ENCODE results near the gene PDE4D.
"Not testable (repeated sequence)": the region's sequence is repeated elsewhere in the genome, so short reads cannot be mapped to it uniquely, and the experiment has no call there.

PDE4D gene

DNA sequence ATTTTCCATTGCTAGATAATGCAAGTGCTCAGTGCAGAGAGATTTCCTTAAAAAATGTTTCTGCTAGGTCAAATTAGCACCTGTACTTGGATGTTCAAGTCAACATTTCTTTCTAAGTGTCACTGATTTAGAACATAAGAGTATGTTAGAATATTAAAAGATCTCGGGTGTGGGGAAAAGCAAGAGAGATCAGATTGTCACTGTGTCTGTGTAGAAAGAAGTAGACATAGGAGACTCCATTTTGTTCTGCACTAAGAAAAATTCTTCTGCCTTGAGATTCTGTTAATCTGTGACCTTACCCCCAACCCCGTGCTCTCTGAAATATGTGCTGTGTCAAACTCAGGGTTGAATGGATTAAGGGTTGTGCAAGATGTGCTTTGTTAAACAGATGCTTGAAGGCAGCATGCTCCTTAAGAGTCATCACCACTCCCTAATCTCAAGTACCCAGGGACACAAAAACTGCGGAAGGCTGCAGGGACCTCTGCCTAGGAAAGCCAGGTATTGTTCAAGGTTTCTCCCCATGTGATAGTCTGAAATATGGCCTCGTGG is 429.8 kb downstream of the PDE4D start:
- DNase-seq (ENCODE audit: low spot score): not testable (repeated sequence)

DNA sequence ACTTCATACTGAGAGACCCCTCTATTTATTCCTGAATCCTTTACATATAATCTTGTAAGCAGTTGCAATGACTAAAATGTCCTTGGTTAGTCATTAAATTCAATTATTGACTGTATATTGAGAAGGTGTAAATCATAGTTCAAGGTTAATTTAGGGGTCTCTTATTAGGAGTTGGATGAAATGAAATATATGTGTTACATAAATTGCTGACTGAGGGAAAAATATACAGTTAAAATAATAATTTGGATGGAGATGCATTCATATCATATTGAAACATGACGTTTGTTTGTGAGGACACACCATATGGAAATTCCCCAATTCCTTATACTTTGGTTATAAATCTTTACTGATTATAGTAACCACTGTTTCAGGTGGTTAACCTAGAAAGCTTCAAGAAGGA is 430.6 kb downstream of the PDE4D start:
- DNase-seq (ENCODE audit: low spot score): no peak

DNA sequence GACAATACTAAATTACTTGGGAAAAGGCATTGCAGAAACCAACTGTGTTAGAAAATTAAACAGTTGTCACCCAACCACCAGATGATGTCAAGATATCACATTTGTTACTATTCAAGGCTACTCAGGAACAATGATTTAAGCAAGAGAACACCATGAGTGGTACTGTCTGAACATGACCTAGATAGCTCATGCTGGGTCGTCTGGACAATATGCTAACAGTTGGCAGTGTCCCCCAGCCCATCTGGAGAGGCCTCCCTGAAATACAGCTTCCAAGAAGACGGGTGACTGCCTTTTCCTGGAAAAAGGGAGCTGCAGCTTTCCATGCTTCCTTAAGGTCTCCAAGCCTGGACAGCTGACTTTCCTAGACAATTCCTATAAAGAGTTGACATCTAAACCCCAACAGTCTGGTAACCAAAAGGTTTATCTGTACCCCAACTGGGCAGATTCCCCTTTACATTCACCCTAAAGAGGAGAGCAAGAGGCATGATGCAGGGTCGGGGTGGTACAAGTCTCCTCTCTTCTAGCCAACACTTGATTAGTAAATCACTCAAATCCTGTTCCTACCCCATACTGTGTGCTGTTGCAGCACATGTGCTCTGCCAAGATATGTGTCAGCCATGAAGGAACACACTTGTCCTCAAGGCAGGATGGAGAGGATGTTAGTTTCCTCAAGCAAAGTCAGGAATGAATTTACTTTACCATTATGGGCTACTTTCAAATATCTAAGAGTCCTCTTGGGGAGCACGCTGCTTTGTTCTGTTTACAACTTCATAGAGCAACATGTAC is 433.0 kb downstream of the PDE4D start:
- no peak for DNase-seq (ENCODE audit: low spot score)

DNA sequence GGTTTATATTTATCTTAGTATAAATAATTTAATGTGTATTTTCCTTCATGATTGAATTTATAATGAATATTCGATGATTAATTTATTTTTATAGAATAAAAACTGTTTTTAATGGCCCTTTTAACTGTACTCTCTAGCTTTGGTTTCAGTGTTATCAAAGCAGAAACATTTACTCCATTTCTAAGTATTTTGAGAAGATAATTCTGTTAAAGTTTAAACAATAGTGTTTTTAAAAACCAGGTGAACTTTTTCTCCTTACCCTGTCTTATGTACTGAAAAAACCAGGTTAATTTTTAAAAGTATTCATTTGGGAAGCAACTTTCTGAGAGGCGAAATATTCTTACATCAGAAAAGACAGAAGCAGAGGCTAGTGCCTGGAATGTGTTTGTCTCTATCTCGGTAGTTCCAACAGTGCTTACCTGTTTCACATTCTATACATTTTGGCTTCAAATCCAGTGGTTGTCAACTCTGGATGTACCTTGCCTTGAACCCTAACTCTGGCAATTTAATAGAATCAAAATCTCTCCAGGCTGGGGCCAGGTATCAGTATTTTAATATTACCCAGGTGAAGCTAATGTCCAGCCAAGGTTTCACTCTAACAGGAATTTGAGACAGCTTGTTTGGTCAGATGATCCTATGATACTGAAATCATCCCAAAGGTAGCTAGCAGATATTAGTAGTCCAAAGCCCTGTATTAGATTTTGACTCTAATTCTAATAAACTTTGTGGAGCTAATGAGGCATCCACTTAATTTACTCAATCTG is 434.4 kb downstream of the PDE4D start:
- DNase-seq (ENCODE audit: low spot score): no peak

DNA sequence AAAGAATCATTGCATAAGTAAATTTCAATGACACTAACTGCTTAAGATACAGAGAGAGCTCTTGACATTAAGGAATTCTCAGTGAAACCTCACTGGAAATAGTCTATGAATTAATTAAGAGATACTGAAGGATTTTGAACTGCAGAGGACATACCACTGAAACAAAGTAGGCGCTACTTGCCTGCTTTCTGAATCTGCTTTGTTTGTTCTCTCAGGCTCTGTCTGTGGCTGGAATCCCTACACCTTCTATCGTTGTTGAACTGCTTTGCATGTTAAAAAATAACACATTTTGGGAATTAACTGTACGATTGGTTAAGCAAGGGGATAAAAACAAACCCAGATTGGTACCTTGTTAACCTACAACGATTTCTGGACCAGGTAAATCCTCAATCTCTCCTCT is 435.2 kb downstream of the PDE4D start:
- no peak for DNase-seq (ENCODE audit: low spot score)

DNA sequence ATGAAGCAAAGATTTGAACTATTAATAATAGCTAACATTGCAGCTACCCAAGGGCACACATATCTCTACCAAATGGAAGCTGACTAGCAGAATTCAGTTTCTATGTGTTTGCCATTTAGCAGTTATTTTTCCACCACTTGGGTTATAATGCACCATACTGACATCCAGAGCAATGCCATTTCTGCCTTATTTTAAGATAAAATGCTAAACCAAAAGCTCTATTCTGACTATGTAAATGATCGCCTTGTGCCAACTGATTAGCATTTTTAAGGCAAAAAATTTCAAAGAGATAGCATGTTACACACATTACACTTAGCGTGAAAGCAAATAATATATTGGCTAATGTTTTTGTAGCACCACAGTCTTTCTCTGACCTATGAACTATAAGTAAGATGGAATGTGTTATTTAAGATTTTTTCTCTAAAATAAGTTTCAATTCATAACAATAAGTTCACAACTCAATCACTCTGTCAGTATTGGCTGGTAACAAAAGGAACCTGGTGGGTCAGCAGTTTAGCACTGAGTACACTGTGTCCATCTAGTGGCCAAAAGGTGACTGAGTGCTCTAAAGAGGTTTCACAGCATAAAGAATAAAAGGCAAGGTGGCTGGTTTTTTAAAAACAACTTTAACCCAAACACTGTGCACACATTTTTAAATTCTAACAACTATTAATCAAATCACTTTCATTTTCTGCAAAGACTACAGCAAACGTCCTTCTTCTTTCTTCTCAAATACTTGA is 443.5 kb downstream of the PDE4D start:
- no peak for DNase-seq (ENCODE audit: low spot score)

DNA sequence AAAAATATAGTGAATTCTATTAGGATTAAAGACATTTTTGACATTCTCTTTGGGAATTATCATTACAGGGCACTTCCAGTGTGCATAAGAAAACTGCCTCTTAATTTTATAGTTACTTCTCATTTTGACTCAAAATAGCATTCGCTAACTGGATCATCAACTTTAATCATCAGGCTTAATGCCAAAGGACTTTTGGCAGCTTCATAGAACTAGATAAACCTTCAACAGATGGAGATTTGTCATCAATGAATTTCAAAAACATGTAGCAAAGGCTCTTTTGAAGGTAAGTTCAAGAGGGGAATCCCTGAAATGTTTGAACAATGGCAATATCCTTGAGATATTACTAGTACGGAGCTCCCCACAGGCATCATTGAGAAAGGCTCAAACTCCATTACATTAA is 447.2 kb downstream of the PDE4D start:
- DNase-seq (ENCODE audit: low spot score): no peak

DNA sequence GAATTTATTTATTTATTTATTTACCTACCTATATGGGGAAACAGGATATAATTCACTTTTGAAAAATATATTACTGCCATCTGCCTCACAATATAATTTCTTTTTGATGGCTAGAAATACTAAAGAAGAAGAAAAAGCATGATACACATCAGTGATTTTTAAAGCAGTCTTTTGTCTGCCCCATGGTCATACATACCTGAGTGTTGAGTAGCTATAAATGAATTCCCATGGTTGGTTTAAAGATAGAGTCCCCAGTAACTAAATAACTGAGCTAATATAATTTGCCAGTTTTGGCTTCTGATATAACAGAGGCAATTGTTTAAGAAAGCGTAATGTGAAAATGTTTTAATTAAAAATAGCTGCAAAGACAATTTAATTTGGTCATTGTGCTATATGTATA is 447.8 kb downstream of the PDE4D start:
- DNase-seq (ENCODE audit: low spot score): no peak

DNA sequence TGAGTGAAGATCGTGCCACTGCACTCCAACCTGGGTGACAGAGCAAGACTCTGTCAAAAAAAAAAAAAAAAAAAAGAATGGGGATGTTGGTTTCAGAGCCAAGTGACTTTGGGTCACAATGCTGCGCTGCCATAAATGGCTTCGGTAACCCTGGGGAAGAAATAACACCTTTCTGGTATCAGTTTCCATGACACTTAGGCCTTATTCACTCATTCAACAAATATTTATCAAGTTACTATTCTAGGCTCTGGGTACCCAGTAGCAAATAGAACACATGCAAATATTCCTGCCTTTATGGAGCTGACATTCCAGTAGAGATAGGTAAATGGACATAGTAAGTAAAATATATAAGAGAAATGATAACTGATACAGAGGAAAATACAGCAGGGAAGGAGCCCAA is 454.2 kb downstream of the PDE4D start:
- no peak for DNase-seq (ENCODE audit: low spot score)

DNA sequence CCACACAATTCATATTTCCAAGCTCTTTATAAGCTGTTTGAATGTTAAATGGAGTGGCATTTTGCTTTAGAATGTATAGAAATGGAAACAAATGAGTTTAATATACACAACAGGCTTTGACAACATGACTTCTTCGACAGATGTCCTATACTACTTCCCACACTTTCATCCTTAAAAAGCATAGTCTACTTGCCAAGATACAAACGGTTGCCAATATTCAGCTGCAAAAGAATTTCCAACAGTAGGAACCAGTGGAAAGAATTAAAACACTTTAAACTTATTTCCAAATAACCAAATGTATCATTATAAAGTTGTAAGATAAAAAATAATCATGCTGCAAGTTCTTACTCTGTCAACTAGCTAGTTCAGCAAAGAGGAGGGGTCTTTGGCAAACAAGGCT is 456.4 kb downstream of the PDE4D start:
- no peak for DNase-seq (ENCODE audit: low spot score)

DNA sequence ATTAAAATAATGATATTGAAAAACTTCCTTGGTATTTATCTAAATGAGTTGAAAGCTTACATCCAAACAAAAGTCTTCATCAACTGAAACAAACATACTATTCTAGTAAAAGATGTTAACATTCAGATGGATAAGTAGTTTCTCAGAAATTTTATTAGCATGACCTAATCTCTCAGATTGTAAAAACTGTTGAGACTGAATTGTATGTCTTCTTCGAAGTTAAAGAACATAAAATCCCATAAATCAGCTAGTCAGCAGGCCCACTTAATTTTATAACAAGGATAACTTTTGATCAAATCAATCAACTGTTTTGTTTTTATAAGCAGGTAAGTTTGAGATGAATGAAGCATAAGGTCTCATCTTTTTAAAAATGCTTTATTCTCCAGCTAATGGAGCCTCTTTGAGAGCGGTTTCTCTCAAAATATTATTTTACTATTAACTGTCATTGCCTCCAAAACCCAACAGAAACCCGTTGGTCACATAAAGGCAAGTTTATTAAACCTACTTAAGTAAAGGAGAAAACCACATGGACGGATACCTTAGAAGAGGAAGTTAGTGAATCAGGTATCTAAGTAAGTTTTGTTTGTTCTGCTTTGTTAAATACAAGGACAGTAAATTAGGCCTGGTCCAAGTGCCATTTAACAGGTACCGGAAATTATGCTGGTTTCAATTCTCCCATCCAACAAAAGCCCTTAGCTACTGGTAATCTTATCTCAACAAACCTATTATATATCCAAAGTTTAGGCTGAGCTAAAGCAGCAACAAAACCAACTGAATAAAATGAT is 457.0 kb downstream of the PDE4D start:
- no peak for DNase-seq (ENCODE audit: low spot score)

DNA sequence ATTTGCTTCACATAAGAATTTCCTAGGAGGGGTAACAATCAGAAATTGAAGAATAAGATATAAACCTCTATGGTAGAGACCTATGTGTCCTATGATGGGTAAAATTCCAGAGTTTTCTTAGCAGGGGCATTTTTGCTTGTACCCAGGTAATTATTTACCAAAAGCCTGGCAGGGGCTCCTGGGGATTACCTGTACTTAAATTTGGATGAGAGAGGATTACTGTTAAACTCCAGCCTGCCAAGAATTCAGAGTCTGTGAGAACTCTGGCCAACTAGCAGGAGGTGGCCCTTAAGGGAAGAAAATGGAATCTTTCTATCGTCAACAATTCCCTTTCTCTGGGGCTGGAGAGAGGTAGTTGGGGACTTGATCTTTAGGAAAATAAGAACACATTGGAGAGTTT is 460.4 kb downstream of the PDE4D start:
- DNase-seq (ENCODE audit: low spot score): no peak

DNA sequence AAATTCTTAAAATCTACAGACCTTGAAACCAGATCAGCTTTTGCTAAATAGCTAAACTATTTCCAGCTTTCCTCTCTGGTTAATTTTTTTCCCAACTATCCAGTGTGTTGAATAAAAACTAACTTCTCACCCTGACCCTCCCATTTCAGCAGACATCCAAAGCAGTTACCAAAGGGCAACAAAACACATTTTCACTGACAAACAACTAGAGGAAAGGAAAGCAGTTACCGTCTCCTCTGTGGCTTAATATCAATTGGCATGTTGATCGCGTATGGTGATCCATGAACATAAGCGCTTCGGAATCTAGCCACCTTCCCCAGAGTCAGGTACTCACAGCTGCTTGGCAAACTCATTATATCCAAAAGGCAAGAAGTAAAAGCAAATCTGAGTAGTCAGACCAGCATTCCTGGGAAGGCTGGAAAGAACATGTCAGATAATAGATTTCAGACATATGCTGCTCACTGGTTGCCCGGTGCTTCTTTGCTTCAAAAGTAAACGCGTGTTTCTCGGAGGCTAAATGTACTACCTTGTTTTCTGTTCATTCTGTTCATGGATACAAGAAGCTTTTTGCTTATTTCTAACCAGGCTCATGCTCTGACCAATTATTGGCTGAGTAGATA is 463.4 kb downstream of the PDE4D start:
- no peak for DNase-seq (ENCODE audit: low spot score)

DNA sequence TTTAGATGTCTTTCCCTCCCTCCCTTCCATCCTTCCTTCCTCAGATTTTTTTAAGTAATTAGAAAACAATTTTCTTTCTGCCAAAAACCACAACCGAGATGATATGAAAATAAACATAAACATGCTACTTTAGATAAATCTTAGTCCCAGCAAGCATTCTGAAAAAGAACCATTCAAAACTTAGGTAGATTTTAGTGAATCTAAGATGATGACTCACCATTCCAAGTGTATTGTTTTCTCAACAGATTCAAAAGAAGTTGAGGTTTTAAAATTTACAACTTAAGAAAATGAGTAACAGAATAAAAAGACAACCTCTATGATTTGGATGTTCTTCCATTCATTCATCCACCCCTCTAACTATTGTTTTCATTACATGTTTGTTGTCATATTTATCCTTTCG is 465.1 kb downstream of the PDE4D start:
- no peak for DNase-seq (ENCODE audit: low spot score)

DNA sequence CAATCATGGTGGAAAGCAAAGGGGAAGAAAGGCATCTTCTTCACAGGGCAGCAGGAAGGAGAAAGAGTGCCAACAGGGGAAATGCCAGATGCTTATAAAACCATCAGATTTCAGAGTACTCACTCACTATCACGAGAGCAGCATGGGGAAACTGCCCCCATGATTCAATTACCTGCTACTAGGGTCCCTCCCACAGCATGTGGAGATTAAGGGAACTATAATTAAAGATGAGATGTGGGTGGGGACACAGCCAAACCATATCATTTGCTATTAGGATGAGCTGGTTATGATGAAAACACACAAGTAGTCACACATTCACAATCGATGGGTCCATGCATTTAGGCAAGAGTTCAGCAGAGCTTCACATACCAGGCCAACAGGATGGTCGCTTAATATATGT is 469.0 kb downstream of the PDE4D start:
- DNase-seq (ENCODE audit: low spot score): no peak

DNA sequence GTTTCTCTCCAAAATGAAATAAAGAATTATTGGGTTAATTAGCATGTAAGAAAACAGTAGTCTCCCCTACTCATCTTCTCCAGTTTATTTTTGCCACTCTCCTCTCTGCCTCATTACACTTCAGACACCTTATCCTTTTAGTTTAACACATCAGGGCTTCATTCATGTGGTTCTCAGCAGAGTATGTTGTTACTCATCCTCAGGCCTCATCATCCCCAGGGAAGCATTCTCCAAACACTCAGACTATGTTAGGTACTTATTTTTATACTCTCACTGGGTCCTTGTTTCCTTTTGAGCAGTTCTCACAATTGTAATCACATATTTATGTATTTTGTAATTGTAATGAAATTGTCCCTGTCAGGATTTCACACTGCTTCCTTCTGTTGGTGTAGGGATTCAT is 470.5 kb downstream of the PDE4D start:
- DNase-seq (ENCODE audit: low spot score): no peak

DNA sequence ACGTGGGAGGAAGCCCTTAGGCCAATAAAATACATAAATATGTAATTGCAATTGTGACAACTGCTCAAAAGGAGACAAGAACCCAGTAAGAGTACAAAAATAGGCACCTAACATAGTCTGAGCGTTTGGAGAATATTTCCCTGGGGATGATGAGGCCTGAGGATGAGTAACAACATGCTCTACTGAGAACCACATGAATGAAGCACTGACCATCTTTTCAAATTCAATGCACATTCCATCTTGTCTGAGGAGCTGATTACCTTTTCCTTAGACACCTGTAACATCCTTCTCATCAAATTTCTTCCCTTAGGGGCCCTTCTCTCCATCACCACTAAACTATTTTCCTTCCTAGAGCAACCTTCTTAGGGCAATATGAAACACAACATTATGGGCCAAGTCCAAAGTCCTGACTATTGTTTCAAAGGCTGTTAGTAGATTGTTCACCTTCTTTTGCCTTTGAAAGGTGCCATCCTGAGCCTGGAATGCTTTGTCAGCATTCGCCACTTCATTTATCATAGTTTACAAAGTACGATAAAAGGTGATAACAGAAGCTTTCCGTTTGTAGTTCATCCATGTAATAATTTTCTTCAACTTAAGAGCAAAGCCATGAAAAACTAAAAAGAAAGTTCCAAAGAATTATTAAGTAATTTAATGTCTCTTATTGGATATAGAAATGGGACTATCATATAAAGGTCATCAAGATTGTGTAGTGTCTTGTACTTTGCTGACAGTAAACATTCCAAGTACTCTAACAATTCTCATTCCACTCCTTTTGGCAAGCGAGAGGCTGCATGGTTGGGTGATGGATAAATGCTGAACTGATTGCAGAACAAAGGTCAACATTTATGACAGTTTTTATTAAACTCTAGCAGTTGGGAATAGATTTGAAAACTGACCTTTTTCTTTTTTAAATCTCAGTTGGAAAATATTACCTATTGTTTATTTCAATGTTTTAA is 471.3 kb downstream of the PDE4D start:
- no peak for DNase-seq (ENCODE audit: low spot score)

DNA sequence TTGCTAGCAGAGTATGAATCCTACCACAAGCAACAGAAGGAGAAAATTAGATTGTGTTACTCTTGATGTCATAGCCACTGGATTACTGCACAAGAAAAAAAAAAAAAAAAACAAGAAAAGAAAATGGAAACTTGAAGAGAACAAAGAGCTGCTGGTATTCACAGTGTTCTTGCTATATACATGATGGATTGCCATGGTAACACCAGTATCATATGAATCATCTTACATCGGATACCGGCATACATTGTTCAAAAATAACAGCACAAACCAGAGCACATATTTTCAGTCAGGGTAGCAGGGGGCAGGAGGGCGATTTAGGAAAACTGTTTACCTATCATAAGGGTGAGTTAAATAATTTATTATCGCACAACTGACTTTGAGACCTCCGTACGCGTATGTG is 472.9 kb downstream of the PDE4D start:
- DNase-seq (ENCODE audit: low spot score): no peak

DNA sequence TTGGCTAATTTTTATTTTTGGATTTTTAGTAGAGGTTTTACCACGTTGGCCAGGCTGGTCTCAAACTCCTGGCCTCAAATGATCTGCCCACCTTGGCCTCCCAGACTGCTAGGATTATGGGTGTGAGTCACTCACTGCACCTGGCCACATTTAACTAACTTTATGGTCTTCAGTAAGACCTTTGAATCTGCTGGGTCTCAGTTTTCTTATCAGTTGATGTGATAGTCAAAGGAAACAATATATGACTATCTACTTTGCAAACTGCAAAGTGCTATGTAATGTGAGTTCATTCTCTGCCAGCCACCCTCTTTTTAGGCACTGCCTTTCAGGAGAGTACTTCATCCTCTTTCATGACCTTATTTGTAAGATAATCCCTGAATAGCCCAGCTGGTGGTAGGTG is 474.7 kb downstream of the PDE4D start:
- no peak for DNase-seq (ENCODE audit: low spot score)

DNA sequence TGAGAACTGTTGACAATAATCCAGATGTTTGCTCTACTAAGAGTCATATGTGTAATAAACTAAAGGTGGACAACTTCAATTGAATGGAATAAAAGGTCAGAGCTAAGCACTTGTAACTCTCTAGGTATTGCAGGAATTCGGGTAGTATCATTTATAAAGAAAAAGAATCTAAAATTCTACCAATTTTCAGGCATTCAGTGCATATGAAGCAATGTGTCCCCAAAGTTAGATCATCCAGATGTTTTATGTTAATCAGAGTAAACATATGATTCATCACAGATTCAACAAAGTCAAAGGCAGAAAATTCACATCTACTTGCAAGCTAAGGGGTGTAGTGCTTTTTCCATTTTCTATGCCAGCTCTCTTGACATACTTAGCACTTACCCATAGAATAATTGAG is 477.1 kb downstream of the PDE4D start:
- DNase-seq (ENCODE audit: low spot score): no peak
